Gastrocnemius medialis (tissue), 4 donors: ENCODE data around the gene CLMP.

Source experiments
- POLR2A ChIP-seq, 2 donors: fragments of 450-650 bp; IDR thresholded peaks; one replicate each; pipeline ENCODE4 v1.6.1; 2017; ENCODE audit warnings: antibody characterized with exemption in 2 of 2, mild to moderate bottlenecking in 2 of 2, moderate library complexity in 2 of 2
- TF ChIP-seq, protein P1 (sequence below), 5 experiments: fragments of 450-650 bp in 3 of 5; fragments of 200-600 bp in 2 of 5; sonication (generic) in 2 of 5; IDR thresholded peaks in 4 of 5; conservative IDR thresholded peaks in 1 of 5; 1 replicate in 4 of 5; 2 replicates in 1 of 5; pipeline ENCODE4 v1.5.1; 2016 to 2019; ENCODE audit warnings: antibody characterized with exemption in 5 of 5, mild to moderate bottlenecking in 3 of 5, moderate library complexity in 3 of 5

DNA sequence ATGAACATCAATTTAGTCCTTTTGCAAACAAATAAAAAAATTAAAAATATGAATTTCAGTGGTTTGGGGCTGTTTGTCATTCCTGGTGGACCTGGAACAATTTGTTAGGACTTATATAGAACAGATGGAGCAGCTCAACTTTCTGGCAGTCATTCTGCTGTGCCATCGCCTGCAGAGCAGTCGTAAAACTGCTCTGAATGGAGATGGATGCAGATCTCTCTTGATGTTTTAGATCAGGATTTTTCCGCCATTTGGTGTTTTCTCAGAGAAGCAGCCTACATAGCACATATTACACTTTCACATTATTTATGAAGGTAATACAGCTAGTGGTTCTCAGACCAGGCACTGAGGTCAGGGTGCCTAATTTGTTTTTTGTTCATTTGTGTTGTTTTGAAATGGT, 101.3 kb downstream of the CLMP start:
- TF ChIP-seq, protein P1, sequence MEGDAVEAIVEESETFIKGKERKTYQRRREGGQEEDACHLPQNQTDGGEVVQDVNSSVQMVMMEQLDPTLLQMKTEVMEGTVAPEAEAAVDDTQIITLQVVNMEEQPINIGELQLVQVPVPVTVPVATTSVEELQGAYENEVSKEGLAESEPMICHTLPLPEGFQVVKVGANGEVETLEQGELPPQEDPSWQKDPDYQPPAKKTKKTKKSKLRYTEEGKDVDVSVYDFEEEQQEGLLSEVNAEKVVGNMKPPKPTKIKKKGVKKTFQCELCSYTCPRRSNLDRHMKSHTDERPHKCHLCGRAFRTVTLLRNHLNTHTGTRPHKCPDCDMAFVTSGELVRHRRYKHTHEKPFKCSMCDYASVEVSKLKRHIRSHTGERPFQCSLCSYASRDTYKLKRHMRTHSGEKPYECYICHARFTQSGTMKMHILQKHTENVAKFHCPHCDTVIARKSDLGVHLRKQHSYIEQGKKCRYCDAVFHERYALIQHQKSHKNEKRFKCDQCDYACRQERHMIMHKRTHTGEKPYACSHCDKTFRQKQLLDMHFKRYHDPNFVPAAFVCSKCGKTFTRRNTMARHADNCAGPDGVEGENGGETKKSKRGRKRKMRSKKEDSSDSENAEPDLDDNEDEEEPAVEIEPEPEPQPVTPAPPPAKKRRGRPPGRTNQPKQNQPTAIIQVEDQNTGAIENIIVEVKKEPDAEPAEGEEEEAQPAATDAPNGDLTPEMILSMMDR (IDR thresholded peaks at IDR 0.05 in 4 of 5, conservative IDR thresholded peaks at IDR 0.05 in 1 of 5): no peak
- TF ChIP-seq POLR2A (IDR thresholded peaks at IDR 0.05): no peak
